GM18517 (cell line): ENCODE data around the gene FAM78A.
"Not testable (repeated sequence)": the region's sequence is repeated elsewhere in the genome, so short reads cannot be mapped to it uniquely, and the experiment has no call there.

Experiments used
- ATAC-seq: cut with Tn5 transposase; IDR thresholded peaks from one replicate; pipeline ENCODE4 v1.9.1; 2021; ENCODE audit warnings: mild to moderate bottlenecking, moderate library complexity; ENCODE audit not compliant: unreplicated experiment

Gene FAM78A

GRCh38 chr9:131282688-131283422 lies 6.5 kb upstream of the FAM78A start:
- ATAC-seq = no peak

GRCh38 chr9:131282175-131282574 lies 5.9 kb upstream of the FAM78A start:
- ATAC-seq = no peak

DNA sequence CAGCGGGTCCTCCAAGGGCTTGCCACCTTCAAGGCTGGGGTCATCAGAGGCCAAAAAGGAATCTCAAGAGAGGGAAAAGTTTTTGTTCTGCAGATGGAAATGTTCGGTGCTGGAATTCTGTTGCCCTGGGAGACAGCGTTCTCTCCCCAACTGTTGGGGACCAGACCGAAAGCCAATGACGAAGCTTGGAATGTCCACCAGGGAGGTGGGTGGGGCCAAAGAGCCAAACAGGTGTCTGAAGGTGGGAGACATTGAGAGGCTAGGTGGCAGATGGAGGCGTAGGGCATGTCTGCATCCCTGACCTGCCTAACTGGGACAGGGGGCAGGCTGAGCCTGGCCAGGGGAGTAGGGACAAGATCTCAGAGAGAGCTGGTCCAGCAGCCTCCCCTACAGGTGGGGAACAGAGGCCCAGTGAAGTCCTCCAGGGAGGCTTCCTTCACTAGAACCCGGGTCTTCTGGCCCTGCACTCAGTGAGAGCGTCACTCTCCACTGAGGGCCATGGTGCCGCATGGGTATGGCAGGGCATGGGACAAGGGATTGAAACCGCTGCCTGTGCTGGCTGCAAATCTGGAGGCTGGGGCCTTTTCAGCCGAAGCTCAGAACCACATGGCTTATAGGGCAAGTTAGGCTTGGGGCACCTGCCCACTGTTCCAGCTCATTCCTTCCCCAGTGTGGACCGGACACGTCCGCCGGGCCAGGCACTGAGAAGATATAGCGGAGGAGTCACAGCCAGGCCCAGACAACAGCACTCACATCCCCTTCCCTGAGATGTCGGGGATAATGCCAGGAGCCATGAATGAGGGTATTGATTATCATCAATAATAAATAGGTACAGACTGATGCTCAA lies 5.0 kb upstream of the FAM78A start:
- ATAC-seq = no peak

GRCh38 chr9:131280660-131281059 lies 4.3 kb upstream of the FAM78A start:
- ATAC-seq = no peak

DNA sequence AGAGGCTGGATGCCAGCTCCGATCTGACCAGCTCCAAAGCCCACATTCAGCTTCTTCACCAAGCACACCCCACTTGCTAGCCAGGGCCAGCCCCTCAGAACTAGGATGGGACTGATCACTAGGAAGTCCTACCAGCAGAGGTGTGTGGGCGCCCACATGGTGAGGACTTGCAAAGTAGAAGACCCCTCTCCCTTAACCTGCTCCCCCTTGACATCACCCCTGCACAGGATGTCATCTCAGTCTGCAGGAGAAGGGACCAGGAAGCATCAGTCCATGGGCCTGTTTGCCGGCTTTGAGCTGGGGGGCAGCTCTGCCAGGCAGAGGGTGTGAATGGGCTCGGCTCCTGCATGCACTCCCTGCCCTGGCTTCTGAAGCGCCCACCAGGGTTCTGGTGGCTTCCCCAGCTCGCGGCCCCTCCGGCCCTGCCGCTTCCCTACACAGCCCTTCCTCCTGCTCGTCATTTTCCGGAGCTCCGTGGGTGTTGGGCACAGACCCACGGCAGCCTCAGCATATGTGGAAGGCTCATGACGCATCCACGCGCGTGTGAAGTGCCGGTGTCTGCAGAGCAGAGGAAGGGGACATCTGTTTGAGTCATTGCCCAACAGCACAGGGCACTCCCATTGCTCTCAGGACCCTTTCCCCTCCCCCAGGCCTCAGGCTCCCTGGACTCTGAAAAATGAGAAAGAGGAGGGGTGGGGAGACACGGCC lies 3.7 kb upstream of the FAM78A start:
- ATAC-seq = no peak

DNA sequence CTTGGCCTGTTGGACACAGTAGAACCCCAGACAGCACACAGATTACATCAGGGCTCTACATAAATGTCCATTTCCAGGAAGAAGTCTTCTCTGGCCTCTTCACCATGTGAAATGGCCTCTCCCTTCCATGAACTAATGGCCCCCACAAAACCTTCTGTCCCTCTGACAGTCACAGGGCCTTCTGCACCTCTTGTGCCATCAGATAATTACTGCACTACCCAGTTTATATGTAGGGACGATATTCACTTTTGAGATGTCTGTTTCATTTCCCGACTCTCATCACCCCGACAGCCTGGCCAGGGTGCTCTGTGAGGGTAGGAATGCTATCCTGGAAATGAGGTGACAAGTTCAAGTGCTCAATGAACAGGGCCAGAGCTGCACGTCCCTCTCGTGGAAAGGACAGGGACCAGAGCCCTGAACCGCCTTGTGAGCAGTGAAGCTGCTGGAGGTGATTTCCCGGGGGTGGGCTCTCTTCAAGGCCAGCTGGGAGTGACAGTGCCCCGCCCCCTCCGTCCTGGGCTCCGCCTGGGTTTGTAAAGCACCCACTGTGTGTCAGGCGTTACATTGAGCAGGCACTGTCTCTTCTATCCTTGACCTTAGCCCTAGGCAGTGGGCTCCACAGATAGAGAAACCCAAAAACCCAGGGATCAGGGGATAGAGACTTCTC lies 3.0 kb upstream of the FAM78A start:
- ATAC-seq = no peak

GRCh38 chr9:131278702-131279111 lies 2.4 kb upstream of the FAM78A start:
- ATAC-seq = no peak

GRCh38 chr9:131277910-131278701 lies 1.8 kb upstream of the FAM78A start:
- ATAC-seq = no peak

DNA sequence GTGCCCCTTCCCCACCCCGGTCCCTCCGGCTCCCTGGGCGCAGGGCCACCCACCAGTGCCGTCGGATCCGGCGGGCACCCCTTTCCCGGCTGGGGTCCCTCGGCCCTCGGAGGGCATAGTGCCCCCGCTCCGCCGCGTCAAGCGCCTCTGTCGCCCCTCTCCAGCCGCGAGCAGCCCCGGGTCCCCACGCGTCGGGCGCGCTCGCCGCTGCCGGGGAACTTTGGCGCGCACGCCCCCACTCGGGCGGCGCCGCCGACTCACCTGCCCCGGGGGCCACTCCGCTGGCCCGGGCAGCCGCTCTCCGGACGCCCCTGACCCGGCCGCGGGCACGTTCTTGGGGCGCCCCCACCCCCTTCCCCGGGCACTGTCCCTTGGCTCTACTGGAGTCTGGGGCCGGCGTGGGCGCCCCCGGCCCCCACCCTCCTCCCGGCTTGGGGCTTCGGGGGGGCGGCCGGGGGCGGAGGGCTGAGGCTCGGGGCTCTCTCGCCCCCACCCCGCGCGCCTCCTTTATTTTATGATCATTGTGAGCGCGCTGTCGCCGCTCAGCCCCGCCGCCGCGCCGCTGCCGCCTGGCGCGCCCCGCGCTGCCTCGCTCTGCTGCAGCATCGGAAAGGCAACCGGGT lies 1.1 kb upstream of the FAM78A start:
- ATAC-seq = no peak

GRCh38 chr9:131276891-131277286 lies 579 bp upstream of the FAM78A start:
- ATAC-seq = no peak

- no peak for ATAC-seq
Observed at GRCh38 chr9:131275332-131276093, 797 bp downstream of the FAM78A start.

DNA sequence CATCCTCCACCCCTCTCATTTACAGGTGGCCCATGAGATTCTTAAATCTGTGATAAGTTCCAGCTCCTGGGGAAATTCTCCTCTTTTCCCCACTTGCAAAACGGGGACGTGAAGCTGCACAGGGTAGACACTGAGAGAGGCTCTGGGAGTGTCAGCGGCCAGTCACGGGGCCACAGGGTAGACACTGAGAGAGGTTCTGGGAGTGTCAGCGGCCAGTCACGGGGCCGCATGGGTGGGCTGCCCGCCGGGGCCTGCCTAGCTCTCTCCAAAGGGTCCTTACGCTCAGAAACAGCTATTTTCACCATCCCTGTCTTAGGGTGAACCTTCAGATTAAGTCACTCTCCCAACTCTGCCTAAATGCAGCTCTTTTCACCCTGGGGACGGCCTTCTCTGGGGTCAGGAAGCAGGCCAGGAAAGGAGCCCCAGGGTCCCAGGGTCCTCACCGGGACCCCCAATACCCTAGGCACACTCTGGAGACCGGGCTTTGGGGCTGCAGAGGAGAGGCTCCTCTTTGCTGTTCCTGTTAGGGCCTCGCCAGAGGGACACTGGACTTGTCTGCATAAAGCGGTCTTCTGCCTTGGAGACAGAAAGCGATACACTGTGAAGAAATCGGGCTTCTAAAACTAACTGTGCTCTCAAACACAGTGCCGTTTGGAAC lies 1.5 kb downstream of the FAM78A start:
- no peak for ATAC-seq

GRCh38 chr9:131273856-131274673 lies 2.2 kb downstream of the FAM78A start:
- no peak for ATAC-seq

DNA sequence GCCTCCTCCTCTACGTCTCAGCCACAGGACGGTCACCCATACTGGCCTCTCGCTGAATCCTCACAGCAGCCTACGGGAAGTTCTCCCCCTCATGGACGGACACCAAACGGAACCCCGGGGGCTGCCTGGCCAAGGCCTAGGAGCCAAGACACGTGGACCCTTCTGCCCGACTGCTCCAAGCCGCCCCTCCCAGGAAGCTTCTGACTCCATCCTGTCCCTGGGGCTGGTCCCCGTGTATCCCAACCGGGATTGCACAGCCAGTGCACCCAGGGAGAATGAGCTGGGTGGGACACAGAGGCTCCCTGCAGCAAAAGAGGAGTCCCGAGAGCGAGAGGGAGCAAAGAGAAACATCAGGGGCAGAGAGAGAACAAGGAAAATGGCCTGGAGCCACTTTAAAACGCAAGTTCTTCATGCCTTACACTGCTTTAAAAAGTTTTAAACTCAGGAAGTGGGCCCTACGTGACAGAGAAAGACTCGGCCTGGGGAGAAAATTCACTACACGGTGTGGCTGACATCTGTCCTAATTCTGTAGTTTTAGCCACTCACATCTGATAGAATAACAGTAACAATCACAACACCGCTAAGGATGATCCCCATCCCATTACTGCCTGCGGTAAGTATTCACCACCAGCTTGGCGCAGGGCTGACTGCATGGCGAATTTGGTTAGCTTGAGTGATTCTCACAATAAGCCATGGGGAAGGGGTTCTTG lies 3.0 kb downstream of the FAM78A start:
- ATAC-seq = no peak

GRCh38 chr9:131272212-131272611 lies 4.1 kb downstream of the FAM78A start:
- no peak for ATAC-seq

DNA sequence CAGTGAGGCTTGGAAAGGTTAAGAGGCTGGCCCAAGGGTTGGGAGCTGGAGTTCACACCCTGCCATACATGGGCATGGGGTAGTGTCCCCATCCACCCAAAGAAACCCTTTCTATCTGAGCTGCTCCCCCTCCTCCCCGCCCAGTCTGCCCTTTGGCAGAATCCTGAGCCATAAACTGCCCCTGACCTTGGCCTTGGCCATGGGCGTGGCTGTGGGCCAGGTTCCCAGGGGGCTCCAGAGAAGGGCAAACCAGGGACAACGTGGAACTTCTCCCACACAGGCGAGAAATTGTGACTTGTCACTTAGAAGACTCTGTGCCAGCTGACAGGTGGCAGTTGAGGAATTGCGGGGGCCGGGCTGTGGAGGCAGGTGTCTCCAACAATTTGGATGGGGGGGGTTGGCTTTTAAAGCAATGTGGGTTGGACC lies 4.8 kb downstream of the FAM78A start:
- ATAC-seq = no peak

DNA sequence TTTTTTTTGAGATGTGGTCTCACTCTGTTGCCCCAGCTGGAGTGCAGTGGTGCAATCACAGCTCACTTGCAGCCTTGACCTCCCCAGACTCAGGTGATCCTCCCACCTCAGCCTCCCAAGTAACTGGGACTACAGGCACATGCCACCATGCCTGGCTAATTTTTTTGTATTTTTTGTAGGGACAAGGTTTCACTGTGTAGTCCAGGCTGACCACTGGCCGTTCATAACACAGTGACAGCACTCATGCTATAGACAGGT lies 5.4 kb downstream of the FAM78A start:
- ATAC-seq = not testable (repeated sequence)
